Measurements from ENCODE around the gene METTL3. TPM values are rescaled to one million over a fixed set of nuclear protein-coding genes. Genes with fewer than 3 reads are reported as not detected.

The METTL3 gene
- total RNA-seq, 1 donor from 2014 or later, result 37.0 TPM

- no peak for DNase-seq (ENCODE audit: low spot score)
Measured at GRCh38 chr14:21527318-21527679, 16.2 kb upstream of the METTL3 start.

DNA sequence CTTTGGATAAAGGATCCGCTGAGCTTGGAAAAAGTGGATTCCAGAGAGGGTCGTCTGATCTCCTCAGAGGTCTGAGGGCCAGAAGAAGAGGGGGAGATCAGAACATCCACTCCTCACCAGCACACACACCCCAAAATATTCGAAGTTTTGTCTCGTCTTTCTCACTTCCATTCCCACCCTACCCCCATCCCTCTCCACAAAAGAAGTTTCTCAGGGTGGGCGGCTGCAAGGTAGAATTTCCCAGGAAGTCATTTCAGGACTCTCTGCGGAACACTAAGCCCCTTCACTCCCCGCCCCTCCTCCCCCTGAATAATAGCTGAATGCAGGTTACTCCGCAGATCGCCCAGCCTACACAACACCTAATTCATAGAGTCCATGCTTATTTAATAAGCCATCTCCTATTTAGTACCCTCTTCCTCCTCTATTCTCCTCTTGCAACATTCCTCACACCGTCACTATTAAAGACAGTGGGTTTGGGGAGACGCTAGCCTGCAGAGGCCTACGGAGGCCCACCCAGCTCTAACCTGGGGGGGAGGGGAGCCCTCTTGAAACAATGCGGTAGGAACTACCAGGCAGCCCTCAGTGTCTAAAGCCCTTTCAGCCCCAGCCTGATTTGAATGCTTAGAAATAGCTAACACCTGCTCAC lies 15.7 kb upstream of the METTL3 start:
- DNase-seq (ENCODE audit: low spot score), result no peak

DNA sequence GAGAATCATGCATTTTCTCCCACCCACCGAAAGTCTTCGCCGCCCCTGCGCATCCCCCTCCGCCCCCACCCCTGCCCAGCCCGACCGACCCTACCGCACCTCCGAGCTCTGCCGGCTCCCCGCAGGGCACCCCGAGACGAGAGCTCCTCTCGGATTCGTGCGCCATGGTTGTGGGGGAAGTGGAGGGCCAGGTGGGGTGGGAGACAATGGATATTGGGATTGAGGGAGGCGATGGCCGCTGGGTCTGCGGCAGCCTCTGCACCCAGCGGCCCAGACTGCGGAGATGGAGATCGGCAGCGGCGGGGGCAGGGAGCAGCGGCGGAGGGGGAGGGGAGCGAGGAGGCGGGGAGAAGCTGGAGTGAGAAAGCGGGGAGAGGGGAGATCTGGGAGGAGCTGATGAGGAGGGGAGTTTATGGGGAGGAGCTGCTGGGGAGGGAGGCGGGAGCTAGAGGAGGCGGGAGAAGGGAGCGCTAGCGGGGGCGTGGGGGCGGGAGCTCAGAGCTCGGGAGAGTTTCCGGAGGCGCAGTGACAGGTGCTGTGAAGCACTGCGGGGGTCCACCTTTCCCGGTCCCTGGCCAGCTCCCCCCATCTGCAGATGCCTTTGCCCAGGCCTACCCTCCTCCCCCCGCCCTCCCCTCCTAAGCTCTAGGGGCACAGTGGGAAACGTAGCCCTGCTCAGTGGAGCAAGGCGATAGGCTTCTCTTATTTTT lies 15.0 kb upstream of the METTL3 start, which contains the start of gene SALL2:
TSS of gene SALL2 (minus strand) at position 385 of the 710 bp plus-strand sequence. CDS start at position 166, 219 bp downstream.
- no peak for DNase-seq (ENCODE audit: low spot score)

DNA sequence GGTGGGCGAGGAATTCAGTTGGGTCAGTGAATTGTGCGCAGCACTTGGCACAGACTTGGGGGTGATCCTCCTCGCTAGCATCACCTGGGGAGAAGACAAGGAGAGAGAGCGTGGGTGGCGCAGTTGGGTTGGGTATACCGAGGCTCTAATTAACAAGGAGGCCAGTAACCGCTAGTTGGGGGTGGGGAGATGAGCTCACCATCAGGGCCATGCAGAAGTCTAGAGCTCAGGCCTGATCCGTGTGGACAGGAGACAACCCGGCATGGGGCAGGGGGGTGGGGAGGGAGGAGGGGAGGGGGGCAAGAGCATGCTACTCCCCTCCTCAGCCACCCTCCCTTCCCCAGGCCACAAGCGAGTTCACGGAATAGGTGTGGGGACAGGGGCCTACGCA lies 14.4 kb upstream of the METTL3 start:
- DNase-seq (ENCODE audit: low spot score), result no peak

- DNase-seq (ENCODE audit: low spot score), result no peak
Measured at GRCh38 chr14:21524575-21525490, 13.7 kb upstream of the METTL3 start.

DNA sequence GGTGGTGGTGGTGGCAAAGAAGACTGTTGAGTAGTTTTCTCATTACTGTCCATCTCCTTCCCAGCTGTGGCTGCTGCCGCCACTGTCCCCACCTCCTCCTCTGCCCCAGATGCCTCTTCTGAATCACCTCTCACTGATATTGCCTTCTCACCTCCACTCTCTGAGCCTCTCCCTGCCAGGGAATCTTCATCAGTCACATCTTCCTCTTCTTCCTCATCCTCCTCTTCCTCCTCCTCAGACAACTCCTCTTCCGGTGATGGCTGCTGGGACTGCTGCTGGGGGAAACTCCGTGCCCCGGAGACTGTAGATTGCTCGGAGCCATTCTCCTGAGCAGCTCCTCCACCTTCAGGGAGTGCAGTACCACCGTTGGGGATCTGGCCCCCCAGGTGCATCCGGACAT lies 12.1 kb upstream of the METTL3 start:
- no peak for DNase-seq (ENCODE audit: low spot score)

DNA sequence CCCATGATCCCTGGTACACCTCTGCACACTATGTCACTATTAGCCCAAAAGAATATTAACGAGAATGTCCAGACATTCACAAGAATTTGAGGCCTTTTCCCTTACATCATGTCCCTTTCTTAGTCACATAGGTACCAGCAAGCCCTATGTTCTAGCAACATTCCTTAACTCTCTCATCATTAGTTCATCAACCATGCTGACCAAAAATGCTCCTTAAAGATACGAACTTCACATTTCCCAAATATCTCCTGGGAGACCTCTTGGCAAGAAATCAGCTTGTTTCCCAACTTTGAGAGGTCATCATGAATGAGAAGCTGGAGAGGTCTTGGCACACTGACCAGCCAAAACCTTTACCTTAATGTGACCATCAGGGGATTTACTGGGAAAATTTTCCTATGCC lies 10.4 kb upstream of the METTL3 start:
- no peak for DNase-seq (ENCODE audit: low spot score)

- no peak for DNase-seq (ENCODE audit: low spot score)
Measured at GRCh38 chr14:21520767-21521166, 9.6 kb upstream of the METTL3 start.

- DNase-seq (ENCODE audit: low spot score), result no peak
Measured at GRCh38 chr14:21518725-21519124, 7.6 kb upstream of the METTL3 start.

DNA sequence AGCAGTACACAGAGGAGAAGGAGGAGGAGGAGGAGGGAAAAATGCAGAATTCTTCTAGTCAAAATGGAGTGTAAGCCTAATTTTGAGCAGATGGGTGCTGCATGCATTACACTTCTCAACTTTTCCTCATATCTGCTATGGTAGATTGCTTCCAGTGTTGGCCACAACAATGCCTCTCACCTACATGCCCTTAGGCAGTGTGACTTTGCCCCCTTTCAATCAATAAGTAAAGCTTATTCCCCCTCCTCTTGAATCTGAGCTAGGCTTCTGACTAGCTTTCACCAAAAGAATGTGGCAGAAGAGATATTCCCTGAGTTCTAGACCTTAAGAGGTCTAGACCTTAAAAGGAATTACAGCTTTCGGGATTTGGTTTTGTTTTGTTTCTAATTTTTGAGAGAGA lies 3.2 kb upstream of the METTL3 start:
- DNase-seq (ENCODE audit: low spot score), result no peak

DNA sequence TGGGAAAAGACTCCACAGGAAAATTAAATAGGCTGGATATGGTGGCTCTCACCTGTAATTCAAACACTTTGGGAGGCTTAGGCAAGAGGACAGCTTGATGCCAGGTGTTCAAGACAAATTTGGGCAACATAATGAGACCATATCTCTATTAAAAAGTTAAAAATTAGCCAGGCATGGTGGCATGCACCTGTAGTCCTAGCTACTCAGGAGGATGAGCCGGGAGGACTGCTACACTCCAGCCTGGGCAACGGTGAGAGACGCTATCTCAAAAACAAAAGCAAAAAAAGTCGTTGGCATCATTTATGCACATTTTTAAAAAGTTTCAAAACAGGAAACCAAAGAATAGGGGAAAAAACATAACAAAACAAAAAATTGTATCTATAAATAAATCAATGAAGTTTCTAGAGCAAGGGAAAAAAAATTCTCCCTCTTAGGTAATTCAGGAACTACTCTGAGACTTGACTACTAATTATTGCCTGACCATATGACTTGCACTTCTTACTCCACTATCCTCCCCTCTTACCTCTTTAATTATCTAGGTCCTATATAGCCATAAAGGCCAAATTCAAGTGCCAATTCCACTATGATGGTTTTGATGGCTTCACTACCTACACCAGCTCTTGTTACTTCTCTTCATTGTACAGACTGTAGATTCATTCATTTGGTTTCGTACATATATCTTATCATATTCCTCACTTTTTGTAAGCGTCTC lies 1.6 kb downstream of the METTL3 start:
- DNase-seq (ENCODE audit: low spot score), result no peak

- DNase-seq (ENCODE audit: low spot score), result no peak
Measured at GRCh38 chr14:21506557-21506956, 4.6 kb downstream of the METTL3 start.

- no peak for DNase-seq (ENCODE audit: low spot score)
Measured at GRCh38 chr14:21505012-21505553, 6.1 kb downstream of the METTL3 start.

- DNase-seq (ENCODE audit: low spot score), result no peak
Measured at GRCh38 chr14:21503376-21503775, 7.8 kb downstream of the METTL3 start.

DNA sequence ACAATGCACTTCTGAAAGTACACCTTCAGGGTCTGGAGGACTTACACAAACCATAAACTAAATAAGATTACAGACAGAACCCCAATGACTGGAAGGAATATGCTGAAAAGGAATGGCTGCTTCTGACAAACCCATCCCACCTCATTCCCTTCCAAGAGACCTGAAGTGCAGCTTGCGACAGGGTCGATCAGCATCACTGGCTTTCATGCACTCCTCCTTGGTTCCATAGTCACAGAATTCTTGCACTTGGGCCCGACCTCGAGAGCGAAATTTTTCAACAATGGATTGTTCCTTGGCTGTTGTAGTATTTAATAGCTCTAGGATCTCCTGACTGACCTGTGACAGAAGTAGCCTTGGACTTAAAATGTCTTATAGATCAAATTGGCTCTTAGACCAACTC lies 9.6 kb downstream of the METTL3 start:
- no peak for DNase-seq (ENCODE audit: low spot score)

GRCh38 chr14:21498540-21499526 lies 12.3 kb downstream of the METTL3 start:
- no peak for DNase-seq (ENCODE audit: low spot score)

DNA sequence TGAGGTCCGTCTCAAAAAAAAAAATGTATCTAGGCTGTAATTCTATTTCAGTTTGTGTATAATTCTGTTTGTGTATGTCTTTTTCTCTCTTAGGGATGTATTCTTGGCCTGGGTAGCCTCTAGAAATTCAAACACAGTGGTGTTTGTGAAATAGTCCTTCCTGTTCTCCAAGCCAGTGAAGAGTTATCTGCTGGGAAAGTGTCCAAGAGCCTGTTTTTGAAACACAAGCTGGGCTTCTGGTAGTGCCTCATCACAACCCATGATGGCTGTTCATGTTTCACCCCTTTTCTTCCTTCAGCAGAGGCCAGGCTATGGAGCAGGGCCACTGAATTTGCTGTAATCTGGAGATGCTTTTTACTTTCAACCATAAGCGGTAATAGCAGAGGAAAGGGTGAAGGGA lies 14.7 kb downstream of the METTL3 start:
- DNase-seq (ENCODE audit: low spot score), result no peak

DNA sequence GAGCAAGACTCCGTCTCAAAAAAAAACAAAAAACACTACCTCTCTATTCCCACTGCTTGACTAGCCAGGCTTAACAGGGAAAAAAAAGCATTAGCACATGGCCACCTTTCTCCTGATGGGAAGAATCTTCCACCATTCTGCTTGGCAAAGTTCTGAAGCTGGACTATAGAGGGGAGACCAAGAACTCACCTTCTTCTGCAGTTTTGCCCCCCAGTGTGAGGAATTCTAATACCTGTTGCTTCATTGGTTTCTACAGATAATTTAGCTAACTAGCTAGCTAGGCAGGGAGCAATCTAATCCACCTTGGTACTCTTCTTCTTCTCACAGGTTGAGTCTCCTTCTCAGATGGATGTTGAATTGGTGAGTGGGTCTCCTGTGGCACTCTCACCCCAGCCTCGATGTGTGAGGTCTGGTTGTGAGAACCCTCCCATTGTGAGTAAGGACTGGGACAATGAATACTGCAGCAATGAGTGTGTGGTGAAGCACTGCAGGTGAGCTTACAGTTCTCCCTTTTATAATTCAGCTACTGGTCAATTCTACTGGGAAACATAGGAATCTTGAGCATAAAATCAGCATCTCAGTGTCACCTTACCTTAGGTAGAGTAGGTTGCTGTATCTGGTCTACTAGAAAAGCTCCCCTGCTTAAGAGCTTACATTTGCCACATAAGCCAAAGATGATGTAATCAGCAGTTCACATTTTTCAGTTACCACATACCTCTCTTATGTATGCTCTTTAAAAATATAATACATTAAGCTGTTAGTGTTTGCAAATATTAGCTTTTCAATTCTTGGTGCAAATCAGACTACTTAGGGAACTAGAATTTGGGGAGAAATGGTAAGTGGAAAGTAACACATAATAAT lies 16.0 kb downstream of the METTL3 start:
- no peak for DNase-seq (ENCODE audit: low spot score)

GRCh38 chr14:21486640-21487087 lies 24.5 kb downstream of the METTL3 start:
- DNase-seq (ENCODE audit: low spot score), result no peak
